PC-9 (cell line): Measurements from ENCODE around the gene IL10RA. TPM values are rescaled to one million over a fixed set of nuclear protein-coding genes. Genes with fewer than 3 reads are reported as not detected.
A peak's percentile ranks its signal among the peaks of the same experiment; 100 is the strongest.

ENCODE experiments used
- BruUV-seq: library from RNA; stranded (reverse); fragments of 400-500 nt; replicated peaks from 2 replicates; lab custom pipeline; 2021; lab: Mats Ljungman, UMichigan
- CTCF ChIA-PET: fragments of 300-600 bp; sonication (Branson Sonifier 250); formaldehyde crosslinking; loops from one replicate; lab custom pipeline; 2022; ENCODE audit warnings: antibody characterized with exemption; lab: Charles Lee
- POLR2A ChIA-PET: fragments of 300-600 bp; sonication (Branson Sonifier 250); formaldehyde crosslinking; loops from one replicate; lab custom pipeline; 2022; ENCODE audit warnings: antibody characterized with exemption; ENCODE audit not compliant: unreplicated experiment; lab: Charles Lee
- DNase-seq, 2 experiments: peaks; one replicate each; pipeline versions ENCODE4 v3.0.0 to v3.0.0-alpha.2; 2015 to 2022; ENCODE audit warnings: mixed read lengths in 1 of 2
- H2AFZ ChIP-seq: fragments of 200-600 bp; sonication (generic); 2 replicates; pipeline ENCODE4 v1.8.1; 2017; ENCODE audit warnings: antibody characterized with exemption
- H3F3A ChIP-seq: fragments of 200-600 bp; sonication (generic); 2 replicates; pipeline ENCODE4 v1.8.1; 2017; ENCODE audit warnings: antibody characterized with exemption, mild to moderate bottlenecking, low read depth; ENCODE audit not compliant: insufficient read depth
- H3K27ac ChIP-seq: fragments of 200-600 bp; sonication (generic); 2 replicates; pipeline ENCODE4 v1.6.1; 2016; ENCODE audit warnings: mixed run types
- H3K27me3 ChIP-seq: fragments of 200-600 bp; sonication (generic); 2 replicates; pipeline ENCODE4 v1.6.1; 2016; ENCODE audit warnings: low read depth, mixed run types; ENCODE audit not compliant: insufficient read depth
- H3K36me3 ChIP-seq: fragments of 200-600 bp; sonication (generic); 2 replicates; pipeline ENCODE4 v1.6.1; 2016; ENCODE audit warnings: low read depth, mixed run types
- H3K4me1 ChIP-seq: fragments of 200-600 bp; sonication (generic); replicated peaks from 2 replicates; pipeline ENCODE4 v1.6.1; 2016; ENCODE audit warnings: mixed run types; ENCODE audit not compliant: insufficient read depth
- H3K4me2 ChIP-seq: fragments of 200-600 bp; sonication (generic); 2 replicates; pipeline ENCODE4 v1.6.1; 2017; ENCODE audit warnings: mixed run types
- H3K4me3 ChIP-seq: fragments of 200-600 bp; sonication (generic); 2 replicates; pipeline ENCODE4 v1.6.1; 2016; ENCODE audit warnings: mixed run types
- H3K79me2 ChIP-seq: fragments of 200-600 bp; sonication (generic); 2 replicates; pipeline ENCODE4 v1.6.1; 2017; ENCODE audit warnings: low read depth, mixed run types
- H3K9me2 ChIP-seq: fragments of 200-600 bp; sonication (generic); 2 replicates; pipeline ENCODE4 v1.8.1; 2017; ENCODE audit warnings: mild to moderate bottlenecking; ENCODE audit not compliant: insufficient read depth
- H3K9me3 ChIP-seq: fragments of 200-600 bp; sonication (generic); 2 replicates; pipeline ENCODE4 v1.8.1; 2016; ENCODE audit warnings: low read depth; ENCODE audit not compliant: insufficient read depth
- H4K20me1 ChIP-seq: fragments of 200-600 bp; sonication (generic); 2 replicates; pipeline ENCODE4 v1.8.1; 2017; ENCODE audit not compliant: insufficient read depth
- CTCF ChIP-seq: fragments of 200-600 bp; sonication (generic); conservative IDR thresholded peaks from 2 replicates; pipeline ENCODE4 v1.6.1; 2017; ENCODE audit warnings: mixed run types, antibody characterized with exemption, mild to moderate bottlenecking, moderate library complexity
- EZH2 ChIP-seq: fragments of 200-600 bp; sonication (generic); IDR thresholded peaks from 2 replicates; pipeline ENCODE4 v1.8.0; 2017; ENCODE audit warnings: antibody characterized with exemption, low read depth
- intact Hi-C: fragments of 100-400 bp; cut with micrococcal nuclease; formaldehyde crosslinking; loops from one replicate; pipeline ENCODE4 v1.10.0; 2022; ENCODE audit not compliant: unreplicated experiment
- total RNA-seq: library from RNA; stranded (reverse); gene quantifications from 2 replicates; pipeline ENCODE4 v1.2.3, GENCODE V29; 2021

IL10RA gene
- total RNA-seq, 1 experiment from 2014 or later = not detected

GRCh38 chr11:117941163-117941707 lies 45.0 kb upstream of the IL10RA start:
- Histone ChIP-seq H3K27ac (peak overlapping the region; percentile 70), H3K9me2 (no peaks in the 10 kb centered on the region), H3K4me2 (peak overlapping the region; percentile 60), H3K79me2 (no peaks in the 10 kb centered on the region), H3K27me3 (no peaks in the 10 kb centered on the region), H3K4me3 (no peak overlapping the region), H3F3A (peaks cover 25% of the 10 kb centered on the region), H3K36me3 (no peaks in the 10 kb centered on the region), H3K4me1 (peaks cover 60% of the 10 kb centered on the region), H2AFZ (no peak overlapping the region), H3K9me3 (peaks cover 5% of the 10 kb centered on the region), H4K20me1 (no peaks in the 10 kb centered on the region)
- TF ChIP-seq EZH2 (no peak), CTCF (no peak)
- no TSS peak for BruUV-seq
- DNase-seq = peak; percentile 69 to 96
- CTCF ChIA-PET = interaction anchor here (0.7 kb wide), 1 partner anchor 1947 kb away, joined by 3 read pairs; no protein-coding TSS in a partner anchor
- POLR2A ChIA-PET = no interaction called here
- intact Hi-C loops = loop anchor here (10.0 kb wide), 1 partner anchor 516 kb away; no protein-coding TSS in a partner anchor

GRCh38 chr11:117941976-117942654 lies 44.1 kb upstream of the IL10RA start:
- H2AFZ ChIP-seq = no peak overlapping the region
- intact Hi-C loops = loop anchor here (10.0 kb wide), 1 partner anchor 517 kb away; no protein-coding TSS in a partner anchor
- no peaks in the 10 kb centered on the region for H4K20me1 ChIP-seq
- H3K36me3 ChIP-seq = no peaks in the 10 kb centered on the region
- no peak for TF ChIP-seq EZH2
- TF ChIP-seq CTCF = no peak
- H3K4me3 ChIP-seq = no peak overlapping the region
- H3K79me2 ChIP-seq = no peaks in the 10 kb centered on the region
- peaks cover 57% of the 10 kb centered on the region for H3K4me1 ChIP-seq
- BruUV-seq = no TSS peak
- no peaks in the 10 kb centered on the region for H3K27me3 ChIP-seq
- ChIA-PET POLR2A (no interaction called here), CTCF (interaction anchor here (0.7 kb wide), 1 partner anchor 1946 kb away, joined by 3 read pairs; no protein-coding TSS in a partner anchor)
- peak overlapping the region; percentile 70 for H3K27ac ChIP-seq
- peaks cover 5% of the 10 kb centered on the region for H3K9me3 ChIP-seq
- H3K9me2 ChIP-seq = no peaks in the 10 kb centered on the region
- no peak for DNase-seq
- peak overlapping the region; percentile 60 for H3K4me2 ChIP-seq
- H3F3A ChIP-seq = peaks cover 22% of the 10 kb centered on the region

DNA sequence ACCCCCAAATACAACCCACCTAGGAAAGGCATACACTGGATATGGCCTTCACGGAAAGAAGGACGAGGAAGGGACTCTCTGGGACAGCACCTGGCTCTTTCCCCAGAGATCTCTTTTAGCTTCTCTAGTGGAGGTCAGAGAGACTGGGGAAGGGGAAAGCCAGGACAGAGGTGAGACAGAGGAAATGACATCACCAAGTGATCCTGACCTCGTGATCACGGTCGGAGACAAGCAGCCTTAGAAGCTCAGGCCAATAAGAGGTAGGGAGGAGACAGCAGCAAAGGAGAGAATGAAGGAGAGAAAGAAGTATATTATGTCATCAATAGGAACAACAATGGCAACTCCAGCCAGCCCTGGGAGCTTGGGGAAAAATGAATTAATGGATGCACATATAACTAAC lies 41.6 kb upstream of the IL10RA start:
- ChIA-PET CTCF (interaction anchor here (0.6 kb wide), 1 partner anchor 94 kb away, joined by 3 read pairs; no protein-coding TSS in a partner anchor), POLR2A (interaction anchor here (0.6 kb wide), 1 partner anchor 354 kb away, joined by 4 read pairs; no protein-coding TSS in a partner anchor)
- DNase-seq = no peak
- Histone ChIP-seq H4K20me1 (no peaks in the 10 kb centered on the region), H3K27me3 (peaks cover 4% of the 10 kb centered on the region; the same call in 1 of the 2 replicates), H3K4me3 (no peak overlapping the region), H2AFZ (no peak overlapping the region), H3K4me2 (no peak overlapping the region), H3K4me1 (peaks cover 41% of the 10 kb centered on the region), H3K27ac (no peak overlapping the region), H3K79me2 (no peaks in the 10 kb centered on the region), H3K9me3 (peaks cover 5% of the 10 kb centered on the region), H3K36me3 (no peaks in the 10 kb centered on the region), H3F3A (peaks cover 14% of the 10 kb centered on the region), H3K9me2 (no peaks in the 10 kb centered on the region)
- intact Hi-C loops = loop anchor here (10.0 kb wide), 1 partner anchor 520 kb away; no protein-coding TSS in a partner anchor
- TF ChIP-seq CTCF (no peak), EZH2 (no peak)
- no TSS peak for BruUV-seq
